ENCODE results near the gene PLSCR3. TPM values are rescaled to one million over a fixed set of nuclear protein-coding genes. Genes with fewer than 3 reads are reported as not detected.

The PLSCR3 gene
- total and polyA plus RNA-seq, 2 donors (not counting 3 experiments of a cell fraction or from before 2014, with no cell fraction given): 59.9 to 94.8 TPM

- H3K4me2 ChIP-seq (ENCODE audit: insufficient read depth, low read length): no peak overlapping the region
- H3K9ac ChIP-seq (replicated peaks; ENCODE audit: extremely low read depth, insufficient read depth, low read length): no peak overlapping the region
- no peaks in the 10 kb centered on the region for H4K20me1 ChIP-seq (replicated peaks; ENCODE audit: control insufficient read depth, extremely low read depth, insufficient read depth, low read length)
- dilution Hi-C loops (cut with MboI; ENCODE audit: extremely low pct_ligation_motif_present, low sequenced_read_pairs) (no loop called here), intact Hi-C loops (cut with micrococcal nuclease) (no loop called here)
- ChIA-PET CTCF (interaction anchor here (1.5 to 3.8 kb wide), 3 partner anchors 18 to 297 kb away, joined by 3 to 31 read pairs (median 14); no protein-coding TSS in a partner anchor), POLR2A (no interaction called here)
- H3K36me3 ChIP-seq (ENCODE audit: control insufficient read depth in 2 of 2, extremely low read depth in 1 of 2, insufficient read depth in 2 of 2, low read length in 2 of 2): no peaks in the 10 kb centered on the region
- H3K4me3 ChIP-seq (replicated peaks in 1 of 3; ENCODE audit: insufficient read depth in 1 of 3, low read depth in 1 of 3, low read length in 3 of 3): no peak overlapping the region
- FAIRE-seq (no peak), DNase-seq (ENCODE audit: low read depth, low spot score) (no peak)
- TF ChIP-seq POLR2A (IDR thresholded peaks at IDR 0.05; ENCODE audit: low read depth, low read length) (no peak), MAX (IDR thresholded peaks at IDR 0.05; ENCODE audit: insufficient read depth, insufficient read length) (no peak), GATA2 (IDR thresholded peaks at IDR 0.05; ENCODE audit: insufficient read depth, insufficient read length, low read depth, low read length) (no peak), FOS (IDR thresholded peaks at IDR 0.05; ENCODE audit: borderline replicate concordance, insufficient read depth, low read length) (no peak), POLR2AphosphoS5 (IDR thresholded peaks at IDR 0.05; ENCODE audit: insufficient read depth, low read depth, low read length) (no peak)
- no peak overlapping the region for H2AFZ ChIP-seq (ENCODE audit: low read depth, low read length)
- no TSS peak for BruUV-seq (replicated peaks)
- no peaks in the 10 kb centered on the region for H3K9me3 ChIP-seq (replicated peaks; ENCODE audit: control insufficient read depth, insufficient read depth, low read length)
- H3K79me2 ChIP-seq (ENCODE audit: control insufficient read depth, insufficient read depth, low read length): no peaks in the 10 kb centered on the region
- no peak overlapping the region for H3K27ac ChIP-seq (ENCODE audit: insufficient read depth, low read depth, low read length)
- no peaks in the 10 kb centered on the region for H3K27me3 ChIP-seq (ENCODE audit: control insufficient read depth in 2 of 2, insufficient read depth in 2 of 2, low read length in 2 of 2)
- no peaks in the 10 kb centered on the region for H3K4me1 ChIP-seq (ENCODE audit: control insufficient read depth, extremely low read depth, insufficient read depth, low read length)
- H3K9me1 ChIP-seq (replicated peaks; ENCODE audit: control insufficient read depth, extremely low read depth, insufficient read depth, low read length): no peaks in the 10 kb centered on the region
These were observed 51.1 kb downstream of the PLSCR3 start for GRCh38 chr17:7343250-7343649.

- dilution Hi-C loops (cut with MboI; ENCODE audit: extremely low pct_ligation_motif_present, low sequenced_read_pairs): no loop called here
- POLR2A ChIA-PET: no interaction called here
- H3K9ac ChIP-seq (replicated peaks; ENCODE audit: extremely low read depth, insufficient read depth, low read length): no peak overlapping the region
- CTCF ChIA-PET: interaction anchor here (0.8 to 1.0 kb wide), 2 partner anchors 12 to 13 kb away, joined by 4 read pairs; partner anchors contain the start of genes NEURL4 and TMEM95
- intact Hi-C loops (cut with micrococcal nuclease): no loop called here
- no peaks in the 10 kb centered on the region for H3K9me3 ChIP-seq (replicated peaks; ENCODE audit: control insufficient read depth, insufficient read depth, low read length)
- H3K27me3 ChIP-seq (ENCODE audit: control insufficient read depth in 2 of 2, insufficient read depth in 2 of 2, low read length in 2 of 2): no peaks in the 10 kb centered on the region
- H3K79me2 ChIP-seq (ENCODE audit: control insufficient read depth, insufficient read depth, low read length): no peaks in the 10 kb centered on the region
- H4K20me1 ChIP-seq (replicated peaks; ENCODE audit: control insufficient read depth, extremely low read depth, insufficient read depth, low read length): no peaks in the 10 kb centered on the region
- no TSS peak for BruUV-seq (replicated peaks)
- no peak overlapping the region for H3K4me3 ChIP-seq (replicated peaks in 1 of 3; ENCODE audit: insufficient read depth in 1 of 3, low read depth in 1 of 3, low read length in 3 of 3)
- H3K4me1 ChIP-seq (ENCODE audit: control insufficient read depth, extremely low read depth, insufficient read depth, low read length): no peaks in the 10 kb centered on the region
- H3K27ac ChIP-seq (ENCODE audit: insufficient read depth, low read depth, low read length): no peak overlapping the region
- TF ChIP-seq GATA2 (IDR thresholded peaks at IDR 0.05; ENCODE audit: insufficient read depth, insufficient read length, low read depth, low read length) (no peak), EZH2 (IDR thresholded peaks at IDR 0.05; ENCODE audit: borderline replicate concordance, low read depth, low read length, severe bottlenecking) (no peak), MYC (IDR thresholded peaks at IDR 0.05; ENCODE audit: low read depth, low read length) (no peak), POLR2AphosphoS5 (IDR thresholded peaks at IDR 0.05; ENCODE audit: insufficient read depth, low read depth, low read length) (no peak), CTCF (IDR thresholded peaks at IDR 0.05; ENCODE audit: extremely low read depth in 1 of 2, insufficient read depth in 1 of 2, low read depth in 1 of 2, low read length in 2 of 2) (no peak), JUN (IDR thresholded peaks at IDR 0.05; ENCODE audit: borderline replicate concordance, insufficient read depth, insufficient read length, low read depth) (no peak), MAX (IDR thresholded peaks at IDR 0.05; ENCODE audit: insufficient read depth, insufficient read length) (no peak)
- no peak for FAIRE-seq
- H3K36me3 ChIP-seq (ENCODE audit: control insufficient read depth in 2 of 2, extremely low read depth in 1 of 2, insufficient read depth in 2 of 2, low read length in 2 of 2): no peaks in the 10 kb centered on the region
- H3K4me2 ChIP-seq (ENCODE audit: insufficient read depth, low read length): no peak overlapping the region
- DNase-seq (ENCODE audit: low read depth, low spot score): no peak
- no peaks in the 10 kb centered on the region for H3K9me1 ChIP-seq (replicated peaks; ENCODE audit: control insufficient read depth, extremely low read depth, insufficient read depth, low read length)
- no peak overlapping the region for H2AFZ ChIP-seq (ENCODE audit: low read depth, low read length)
These were observed 52.5 kb downstream of the PLSCR3 start for GRCh38 chr17:7341842-7342241.

Data from endothelial cell of umbilical vein (primary cell).